T-helper 2 cell treated with Interferon-gamma antibody and Interleukin-4, amounts not matched to agents 100 ng/mL and 5 ng/mL, for 36 hours (primary cell): Measurements from ENCODE around the gene TESK1. TPM values are rescaled to one million over a fixed set of nuclear protein-coding genes. Genes with fewer than 3 reads are reported as not detected.

ENCODE experiments used
- intact Hi-C: fragments of 100-400 bp; cut with micrococcal nuclease; formaldehyde crosslinking; loops from one replicate; pipeline ENCODE4 v1.15.1; 2023
- total RNA-seq: library from RNA; stranded (reverse); gene quantifications from 2 replicates; pipeline ENCODE4 v1.2.3, GENCODE V29; 2022

Gene TESK1
- total RNA-seq = 30.0 and 33.1 TPM in 2 replicates

- intact Hi-C loops = loop anchor here (1.0 to 10.0 kb wide), 13 partner anchors 42 to 1480 kb away; partner anchors contain the start of genes CCDC107, CCL27, CREB3 and DCAF12
Observed at GRCh38 chr9:35604578-35605350, at the start of gene TESK1. TESK1 (plus strand) TSS chr9:35605262; CDS start chr9:35605620, 358 bp downstream.

- intact Hi-C loops = no loop called here
Observed at GRCh38 chr9:35555881-35556280, 49.2 kb upstream of the TESK1 start.

- intact Hi-C loops = no loop called here
Observed at GRCh38 chr9:35556776-35557175, 48.3 kb upstream of the TESK1 start.

GRCh38 chr9:35557320-35557719 lies 47.7 kb upstream of the TESK1 start:
- intact Hi-C loops = no loop called here

- intact Hi-C loops = no loop called here
Observed at GRCh38 chr9:35558185-35558584, 46.9 kb upstream of the TESK1 start.

GRCh38 chr9:35559792-35560530 lies 45.1 kb upstream of the TESK1 start:
- intact Hi-C loops = no loop called here

GRCh38 chr9:35560625-35561337 lies 44.3 kb upstream of the TESK1 start:
- intact Hi-C loops = no loop called here

GRCh38 chr9:35561468-35562261 lies 43.4 kb upstream of the TESK1 start:
- intact Hi-C loops = no loop called here

- intact Hi-C loops = no loop called here
Observed at GRCh38 chr9:35562895-35563780, 41.9 kb upstream of the TESK1 start.

GRCh38 chr9:35563791-35564197 lies 41.3 kb upstream of the TESK1 start:
- intact Hi-C loops = no loop called here

- intact Hi-C loops = no loop called here
Observed at GRCh38 chr9:35564658-35565061, 40.4 kb upstream of the TESK1 start.

- intact Hi-C loops = no loop called here
Observed at GRCh38 chr9:35566417-35566816, 38.6 kb upstream of the TESK1 start.

GRCh38 chr9:35568196-35568595 lies 36.9 kb upstream of the TESK1 start:
- intact Hi-C loops = no loop called here

- intact Hi-C loops = no loop called here
Observed at GRCh38 chr9:35569206-35569605, 35.9 kb upstream of the TESK1 start.

GRCh38 chr9:35570709-35571504 lies 34.2 kb upstream of the TESK1 start:
- intact Hi-C loops = no loop called here

GRCh38 chr9:35574578-35575122 lies 30.4 kb upstream of the TESK1 start:
- intact Hi-C loops = no loop called here

GRCh38 chr9:35575478-35575877 lies 29.6 kb upstream of the TESK1 start:
- intact Hi-C loops = no loop called here

- intact Hi-C loops = no loop called here
Observed at GRCh38 chr9:35577486-35577885, 27.6 kb upstream of the TESK1 start.

GRCh38 chr9:35579130-35579529 lies 25.9 kb upstream of the TESK1 start:
- intact Hi-C loops = no loop called here
